ENCODE measurements around the gene SEMA4C.
A peak's percentile ranks its signal among the peaks of the same experiment; 100 is the strongest.

SEMA4C gene

GRCh38 chr2:96815326-96816126, 54.4 kb downstream of the SEMA4C start:
- Histone ChIP-seq H3K36me3 (ENCODE audit: control insufficient read depth in 5 of 5, insufficient read depth in 5 of 5, low read length in 5 of 5) (peaks cover 0 to 12% (median under 1%) of the 10 kb centered on the region in 5 donors), H3K9me3 (ENCODE audit: control insufficient read depth in 5 of 5, low read length in 5 of 5) (no peaks in the 10 kb centered on the region), H3K27me3 (ENCODE audit: control insufficient read depth in 5 of 5, insufficient read depth in 4 of 5, low read length in 5 of 5) (no peaks in the 10 kb centered on the region), H3K4me3 (ENCODE audit: low read depth in 1 of 5, low read length in 5 of 5) (peak overlapping the region; percentile 77 to 82 (median 79)), H3K9ac (ENCODE audit: low read length in 5 of 5) (peak overlapping the region; percentile 48 to 88 (median 79)), H3K4me1 (ENCODE audit: control insufficient read depth in 5 of 5, insufficient read depth in 5 of 5, low read length in 5 of 5) (peaks cover 7 to 44% (median 33%) of the 10 kb centered on the region in 5 donors), H3K27ac (ENCODE audit: low read depth, low read length) (peak overlapping the region; percentile 75)

GRCh38 chr2:96813656-96814055, 56.2 kb downstream of the SEMA4C start:
- H3K9me3 ChIP-seq (ENCODE audit: control insufficient read depth in 5 of 5, low read length in 5 of 5), result no peaks in the 10 kb centered on the region
- no peaks in the 10 kb centered on the region for H3K27me3 ChIP-seq (ENCODE audit: control insufficient read depth in 5 of 5, insufficient read depth in 4 of 5, low read length in 5 of 5)
- no peak overlapping the region for H3K9ac ChIP-seq (ENCODE audit: low read length in 5 of 5)
- H3K27ac ChIP-seq (ENCODE audit: low read depth, low read length), result no peak overlapping the region
- H3K36me3 ChIP-seq (ENCODE audit: control insufficient read depth in 5 of 5, insufficient read depth in 5 of 5, low read length in 5 of 5), result peaks cover 0 to 23% (median 8%) of the 10 kb centered on the region in 5 donors
- no peak overlapping the region for H3K4me3 ChIP-seq (ENCODE audit: low read depth in 1 of 5, low read length in 5 of 5)
- H3K4me1 ChIP-seq (ENCODE audit: control insufficient read depth in 5 of 5, insufficient read depth in 5 of 5, low read length in 5 of 5), result peaks cover 4 to 30% (median 24%) of the 10 kb centered on the region in 5 donors

GRCh38 chr2:96811917-96812316, 58.0 kb downstream of the SEMA4C start:
- H3K27ac ChIP-seq (ENCODE audit: low read depth, low read length), result no peak overlapping the region
- H3K4me1 ChIP-seq (ENCODE audit: control insufficient read depth in 5 of 5, insufficient read depth in 5 of 5, low read length in 5 of 5), result peaks cover 0 to 14% (median 7%) of the 10 kb centered on the region in 5 donors
- no peaks in the 10 kb centered on the region for H3K27me3 ChIP-seq (ENCODE audit: control insufficient read depth in 5 of 5, insufficient read depth in 4 of 5, low read length in 5 of 5)
- no peak overlapping the region for H3K9ac ChIP-seq (ENCODE audit: low read length in 5 of 5)
- H3K36me3 ChIP-seq (ENCODE audit: control insufficient read depth in 5 of 5, insufficient read depth in 5 of 5, low read length in 5 of 5), result peaks cover 0 to 26% (median 13%) of the 10 kb centered on the region in 5 donors
- no peaks in the 10 kb centered on the region for H3K9me3 ChIP-seq (ENCODE audit: control insufficient read depth in 5 of 5, low read length in 5 of 5)
- H3K4me3 ChIP-seq (ENCODE audit: low read depth in 1 of 5, low read length in 5 of 5), result no peak overlapping the region

GRCh38 chr2:96810783-96811192, 59.1 kb downstream of the SEMA4C start:
- H3K9ac ChIP-seq (ENCODE audit: low read length in 5 of 5), result no peak overlapping the region
- H3K4me3 ChIP-seq (ENCODE audit: low read depth in 1 of 5, low read length in 5 of 5), result no peak overlapping the region
- no peaks in the 10 kb centered on the region for H3K9me3 ChIP-seq (ENCODE audit: control insufficient read depth in 5 of 5, low read length in 5 of 5)
- H3K4me1 ChIP-seq (ENCODE audit: control insufficient read depth in 5 of 5, insufficient read depth in 5 of 5, low read length in 5 of 5), result peaks cover 0 to 12% (median 7%) of the 10 kb centered on the region in 5 donors
- no peaks in the 10 kb centered on the region for H3K27me3 ChIP-seq (ENCODE audit: control insufficient read depth in 5 of 5, insufficient read depth in 4 of 5, low read length in 5 of 5)
- peaks cover 0 to 26% (median 13%) of the 10 kb centered on the region in 5 donors for H3K36me3 ChIP-seq (ENCODE audit: control insufficient read depth in 5 of 5, insufficient read depth in 5 of 5, low read length in 5 of 5)
- no peak overlapping the region for H3K27ac ChIP-seq (ENCODE audit: low read depth, low read length)

- H3K27ac ChIP-seq (ENCODE audit: low read depth, low read length), result no peak overlapping the region
- peaks cover 0 to 6% (median 2%) of the 10 kb centered on the region in 5 donors for H3K4me1 ChIP-seq (ENCODE audit: control insufficient read depth in 5 of 5, insufficient read depth in 5 of 5, low read length in 5 of 5)
- no peak overlapping the region for H3K4me3 ChIP-seq (ENCODE audit: low read depth in 1 of 5, low read length in 5 of 5)
- H3K27me3 ChIP-seq (ENCODE audit: control insufficient read depth in 5 of 5, insufficient read depth in 4 of 5, low read length in 5 of 5), result no peaks in the 10 kb centered on the region
- no peaks in the 10 kb centered on the region for H3K9me3 ChIP-seq (ENCODE audit: control insufficient read depth in 5 of 5, low read length in 5 of 5)
- peaks cover 0 to 26% (median 13%) of the 10 kb centered on the region in 5 donors for H3K36me3 ChIP-seq (ENCODE audit: control insufficient read depth in 5 of 5, insufficient read depth in 5 of 5, low read length in 5 of 5)
- H3K9ac ChIP-seq (ENCODE audit: low read length in 5 of 5), result no peak overlapping the region
Observed at GRCh38 chr2:96809951-96810782, 59.7 kb downstream of the SEMA4C start.
